Choroid plexus epithelial cell (primary cell): Measurements from ENCODE around the gene SLC39A7.
A peak's percentile ranks its signal among the peaks of the same experiment; 100 is the strongest.

ENCODE experiments used
- DNase-seq: peaks from one replicate; pipeline ENCODE4 v3.0.0-alpha.2; 2010; ENCODE audit warnings: low read depth
- H3K4me3 ChIP-seq: 2 replicates; pipeline ENCODE4 v1.5.1; 2011; ENCODE audit warnings: low read depth, mild to moderate bottlenecking, control low read depth, low read length, moderate library complexity
- TF ChIP-seq, protein P1 (sequence below): conservative IDR thresholded peaks from 2 replicates; pipeline ENCODE4 v1.5.1; 2011; ENCODE audit warnings: low read depth, mild to moderate bottlenecking, control low read depth, inconsistent platforms, low read length, moderate library complexity

The SLC39A7 gene

DNA sequence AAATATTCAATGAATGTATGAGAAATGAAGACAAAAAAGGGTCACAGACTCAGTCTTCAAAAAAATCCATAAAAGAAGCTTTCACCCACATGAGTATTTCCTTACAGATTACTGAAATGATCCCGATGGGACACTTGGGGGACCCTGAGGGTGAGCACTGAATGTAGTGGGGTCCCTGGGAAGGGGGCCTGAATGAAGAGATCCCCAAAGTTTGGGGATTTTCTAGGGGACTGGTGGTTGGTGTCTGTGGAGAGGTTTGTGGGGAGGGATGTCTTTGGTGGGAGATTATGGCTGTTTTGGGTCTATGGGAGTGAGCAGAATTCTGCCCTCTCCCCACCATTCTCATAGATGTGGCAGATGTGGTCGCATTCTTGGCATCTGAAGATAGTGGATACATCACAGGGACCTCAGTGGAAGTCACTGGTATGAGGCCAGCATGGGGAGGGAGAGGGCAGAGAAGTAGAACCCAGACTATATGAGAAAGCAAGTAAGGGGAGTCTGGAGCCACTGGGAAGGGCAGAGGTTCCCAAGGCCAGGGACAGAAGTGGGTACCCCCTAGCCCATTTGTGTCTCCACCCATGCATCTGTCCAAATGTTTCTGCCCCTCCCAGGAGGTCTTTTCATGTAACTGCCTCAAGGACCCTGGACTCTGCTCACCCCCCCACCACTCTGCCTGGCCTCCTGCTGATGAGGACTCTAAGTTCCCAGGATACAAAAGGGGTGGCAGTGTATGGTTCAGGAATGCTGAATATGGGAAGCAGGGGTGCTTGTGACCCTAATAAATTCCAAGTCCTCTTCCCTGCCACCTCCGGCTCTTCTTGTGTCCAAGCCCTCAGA is 5.6 kb downstream of the SLC39A7 start:
- no peak overlapping the region for H3K4me3 ChIP-seq
- no peak for DNase-seq
- TF ChIP-seq, protein P1, sequence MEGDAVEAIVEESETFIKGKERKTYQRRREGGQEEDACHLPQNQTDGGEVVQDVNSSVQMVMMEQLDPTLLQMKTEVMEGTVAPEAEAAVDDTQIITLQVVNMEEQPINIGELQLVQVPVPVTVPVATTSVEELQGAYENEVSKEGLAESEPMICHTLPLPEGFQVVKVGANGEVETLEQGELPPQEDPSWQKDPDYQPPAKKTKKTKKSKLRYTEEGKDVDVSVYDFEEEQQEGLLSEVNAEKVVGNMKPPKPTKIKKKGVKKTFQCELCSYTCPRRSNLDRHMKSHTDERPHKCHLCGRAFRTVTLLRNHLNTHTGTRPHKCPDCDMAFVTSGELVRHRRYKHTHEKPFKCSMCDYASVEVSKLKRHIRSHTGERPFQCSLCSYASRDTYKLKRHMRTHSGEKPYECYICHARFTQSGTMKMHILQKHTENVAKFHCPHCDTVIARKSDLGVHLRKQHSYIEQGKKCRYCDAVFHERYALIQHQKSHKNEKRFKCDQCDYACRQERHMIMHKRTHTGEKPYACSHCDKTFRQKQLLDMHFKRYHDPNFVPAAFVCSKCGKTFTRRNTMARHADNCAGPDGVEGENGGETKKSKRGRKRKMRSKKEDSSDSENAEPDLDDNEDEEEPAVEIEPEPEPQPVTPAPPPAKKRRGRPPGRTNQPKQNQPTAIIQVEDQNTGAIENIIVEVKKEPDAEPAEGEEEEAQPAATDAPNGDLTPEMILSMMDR = no peak

DNA sequence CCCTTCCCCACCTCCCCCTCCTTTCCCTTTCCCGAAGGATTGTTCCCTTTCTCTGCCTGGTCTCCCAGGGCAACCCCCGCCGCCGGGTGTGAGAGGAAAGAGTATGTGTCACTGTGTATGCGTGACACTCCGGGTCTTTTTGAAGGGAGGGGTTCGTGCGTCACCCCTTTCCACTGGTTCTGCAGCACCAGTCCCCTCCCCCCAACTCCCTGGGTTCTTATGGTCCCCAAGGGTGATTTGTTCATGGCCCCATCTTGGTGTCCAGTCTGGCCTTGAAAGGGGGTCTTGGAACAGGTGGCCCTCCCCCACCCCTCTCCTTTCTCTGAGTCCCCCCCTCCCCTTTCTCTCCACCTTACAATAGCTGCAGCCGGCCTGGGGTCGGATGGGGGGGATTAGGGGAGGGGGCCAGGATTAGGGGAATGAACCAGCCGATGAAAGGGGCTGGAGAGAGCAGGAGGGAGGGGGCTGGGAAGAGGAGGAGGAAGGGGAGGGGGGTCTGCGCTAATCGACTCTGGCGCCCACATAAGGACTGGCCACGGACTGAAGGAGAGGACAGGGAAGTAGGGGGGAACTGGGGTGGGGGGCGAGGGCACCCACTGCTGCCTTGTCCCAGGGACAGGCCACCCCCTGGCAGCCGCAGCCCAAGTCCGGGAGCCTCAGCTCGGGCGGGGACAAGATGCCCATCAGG is 6.3 kb downstream of the SLC39A7 start:
- TF ChIP-seq, protein P1 = no peak
- DNase-seq = no peak
- peak overlapping the region; percentile 87 for H3K4me3 ChIP-seq

DNA sequence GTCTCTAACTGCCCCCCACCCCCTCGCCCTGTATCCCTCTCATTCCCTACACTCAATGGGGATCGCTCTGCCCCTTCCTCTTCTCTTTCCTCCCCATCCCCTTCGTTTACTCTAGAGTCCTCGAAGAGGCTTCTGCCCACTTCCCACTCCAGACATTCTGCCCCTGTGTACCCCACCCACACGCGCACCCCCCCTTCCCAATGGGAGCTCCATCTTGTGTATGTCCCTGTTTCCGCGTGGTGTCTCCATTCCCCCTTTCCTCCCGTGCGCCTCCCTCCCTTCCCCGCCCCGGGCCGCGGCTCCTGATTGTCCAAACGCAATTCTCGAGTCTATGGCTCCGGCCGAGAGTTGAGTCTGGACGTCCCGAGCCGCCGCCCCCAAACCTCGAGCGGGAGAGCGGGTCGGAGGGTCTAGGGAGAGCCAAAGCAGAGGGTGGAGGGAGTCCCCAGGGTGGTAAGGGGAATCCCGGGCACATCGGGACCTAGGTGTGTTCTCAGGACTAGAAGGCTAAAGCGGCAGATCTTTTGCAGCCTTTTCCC is 7.0 kb downstream of the SLC39A7 start:
- peak overlapping the region; percentile 87 for H3K4me3 ChIP-seq
- DNase-seq = peak; percentile 52
- TF ChIP-seq, protein P1 = no peak

DNA sequence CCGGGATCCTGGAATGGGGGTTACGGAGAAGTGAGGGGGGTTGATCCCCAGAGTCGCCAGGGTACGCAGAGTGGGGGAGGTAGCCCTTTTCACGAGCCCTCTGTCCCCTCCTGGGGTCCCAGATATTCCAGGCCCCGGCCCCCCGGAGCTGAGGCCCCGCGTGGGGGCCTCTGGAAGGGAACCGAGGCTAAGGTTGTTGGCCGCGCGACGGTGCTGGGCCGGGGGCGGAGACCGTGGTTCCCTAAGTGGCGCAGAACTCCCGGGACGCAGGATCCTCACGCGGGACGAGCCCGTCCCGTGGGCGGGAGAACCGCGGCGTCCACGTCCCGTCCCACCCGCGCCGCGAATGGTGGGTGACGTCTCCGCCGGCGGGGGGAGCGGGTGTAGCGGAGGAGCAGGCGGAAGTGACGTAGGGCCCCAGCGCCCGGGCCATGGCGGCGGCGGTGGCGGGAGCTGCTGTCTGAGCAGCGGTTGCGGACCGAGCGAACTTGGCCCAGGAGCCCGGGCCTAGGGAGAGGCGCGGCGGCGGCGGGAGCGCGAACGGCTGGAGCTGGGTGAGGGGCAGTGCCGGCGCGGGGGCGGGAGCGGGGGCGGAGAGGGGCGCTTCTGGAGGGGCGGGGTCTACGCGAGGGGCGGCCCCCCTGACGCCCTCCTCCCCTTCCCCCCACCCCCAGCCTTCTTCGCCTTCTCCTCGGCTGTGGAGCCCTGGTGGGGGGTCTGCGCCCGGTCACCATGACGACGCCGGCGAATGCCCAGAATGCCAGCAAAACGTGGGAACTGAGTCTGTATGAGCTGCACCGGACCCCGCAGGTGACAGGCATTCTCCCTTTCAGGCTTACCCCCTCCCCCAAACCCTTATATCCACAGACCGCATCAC is 7.7 kb downstream of the SLC39A7 start, which contains the start of gene RING1:
Gene RING1, plus strand, starts transcription at position 410 of the 877 bp plus-strand sequence. Its CDS starts 323 bp downstream, at position 733.
- TF ChIP-seq, protein P1 = no peak
- peak; percentile 75 for DNase-seq
- peak within 1 kb of the TSS; percentile 87 for H3K4me3 ChIP-seq

DNA sequence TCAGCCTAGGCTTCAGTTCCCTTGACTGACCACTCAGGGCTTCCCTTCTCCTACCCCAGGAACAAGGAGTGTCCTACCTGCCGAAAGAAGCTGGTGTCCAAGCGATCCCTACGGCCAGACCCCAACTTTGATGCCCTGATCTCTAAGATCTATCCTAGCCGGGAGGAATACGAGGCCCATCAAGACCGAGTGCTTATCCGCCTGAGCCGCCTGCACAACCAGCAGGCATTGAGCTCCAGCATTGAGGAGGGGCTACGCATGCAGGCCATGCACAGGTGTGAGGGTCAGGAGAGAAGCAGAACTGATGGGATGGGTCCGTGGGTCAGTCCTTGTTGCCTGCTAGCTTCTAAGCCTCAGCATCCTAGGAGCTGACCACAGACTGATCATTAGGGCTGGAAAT is 9.2 kb downstream of the SLC39A7 start:
- no peak overlapping the region for H3K4me3 ChIP-seq
- TF ChIP-seq, protein P1 = no peak
- no peak for DNase-seq

DNA sequence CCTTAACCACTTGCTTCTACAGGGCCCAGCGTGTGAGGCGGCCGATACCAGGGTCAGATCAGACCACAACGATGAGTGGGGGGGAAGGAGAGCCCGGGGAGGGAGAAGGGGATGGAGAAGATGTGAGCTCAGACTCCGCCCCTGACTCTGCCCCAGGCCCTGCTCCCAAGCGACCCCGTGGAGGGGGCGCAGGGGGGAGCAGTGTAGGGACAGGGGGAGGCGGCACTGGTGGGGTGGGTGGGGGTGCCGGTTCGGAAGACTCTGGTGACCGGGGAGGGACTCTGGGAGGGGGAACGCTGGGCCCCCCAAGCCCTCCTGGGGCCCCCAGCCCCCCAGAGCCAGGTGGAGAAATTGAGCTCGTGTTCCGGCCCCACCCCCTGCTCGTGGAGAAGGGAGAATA is 10.5 kb downstream of the SLC39A7 start:
- no peak overlapping the region for H3K4me3 ChIP-seq
- TF ChIP-seq, protein P1 = no peak
- no peak for DNase-seq
